Myocyte (in vitro differentiated cells): ENCODE data around the gene ZDHHC5. TPM values are rescaled to one million over a fixed set of nuclear protein-coding genes. Genes with fewer than 3 reads are reported as not detected.
"Not testable (repeated sequence)": the region's sequence is repeated elsewhere in the genome, so short reads cannot be mapped to it uniquely, and the experiment has no call there.

Source experiments
- DNase-seq: peaks from one replicate; pipeline ENCODE4 v3.0.0-alpha.2; 2012; ENCODE audit warnings: low read depth
- microRNA counts: library from miRNA; unstranded; fragments of <30 nt; microRNA quantifications from one replicate; lab custom pipeline; 2016
- microRNA-seq: library from miRNA; unstranded; fragments of <30 nt; microRNA quantifications from one replicate; pipeline ENCODE4, GENCODE V29; 2016
- total RNA-seq: library from RNA; depleted of rRNA; stranded (reverse); fragments of >200 nt; gene quantifications from 2 replicates; pipeline ENCODE4 v1.2.3, GENCODE V29; 2014

Gene ZDHHC5
- total RNA-seq, 1 donor from 2014 or later: 47.4 TPM

GRCh38 chr11:57716726-57717125 is 48.8 kb downstream of the ZDHHC5 start:
- DNase-seq: not testable (repeated sequence)

- no peak for DNase-seq
These were observed 59.3 kb downstream of the ZDHHC5 start for GRCh38 chr11:57727185-57727584.

GRCh38 chr11:57728829-57729228 is 60.9 kb downstream of the ZDHHC5 start:
- no peak for DNase-seq

GRCh38 chr11:57729479-57729878 is 61.6 kb downstream of the ZDHHC5 start:
- DNase-seq: no peak

- no peak for DNase-seq
These were observed 64.7 kb downstream of the ZDHHC5 start for GRCh38 chr11:57732661-57733060.

- DNase-seq: no peak
These were observed 67.8 kb downstream of the ZDHHC5 start for GRCh38 chr11:57735619-57736298.

GRCh38 chr11:57741132-57742086 is 73.5 kb downstream of the ZDHHC5 start, which contains the start of gene SELENOH:
Gene SELENOH, plus strand, starts transcription at chr11:57741491. Its CDS starts 105 bp downstream, at chr11:57741596.
- peak; percentile 98 for DNase-seq

- no peak for DNase-seq
These were observed 74.2 kb downstream of the ZDHHC5 start for GRCh38 chr11:57742087-57742452.

GRCh38 chr11:57744357-57744756 is 76.4 kb downstream of the ZDHHC5 start:
- no peak for DNase-seq

- no peak for DNase-seq
These were observed 77.3 kb downstream of the ZDHHC5 start for GRCh38 chr11:57745206-57745605.

- DNase-seq: no peak
These were observed 79.0 kb downstream of the ZDHHC5 start for GRCh38 chr11:57746920-57747319.

MicroRNAs within 50 kb of the gene (microRNA counts, 767-probe panel; counts per million panel counts)
- 14,742 counts per million, percentile 84 among the panel's probes with 10 or more counts for microRNA hsa-miR-130a-3p (lab: Ali Mortazavi, UCI)

Small RNAs within 50 kb of the gene (microRNA-seq; reads per million reads assigned to microRNA genes)
- gene MIR130A: 10,614 reads per million, percentile 96 among the genes with 10 or more reads in this experiment

Other genes with a start within 250 kb of the ZDHHC5 start
- 21.6 and 21.9 TPM in 2 replicates for gene SLC43A3, start 241.0 kb upstream of the ZDHHC5 start, total RNA-seq
- gene RTN4RL2, start 207.6 kb upstream of the ZDHHC5 start, total RNA-seq: 0.53 and 0.94 TPM in 2 replicates
- 9.1 and 11.0 TPM in 2 replicates for gene SLC43A1, start 152.4 kb upstream of the ZDHHC5 start, total RNA-seq
- 24.0 and 31.2 TPM in 2 replicates for gene TIMM10, start 137.4 kb upstream of the ZDHHC5 start, total RNA-seq
- 0.16 and 0.21 TPM in 2 replicates for gene SMTNL1, start 130.5 kb upstream of the ZDHHC5 start, total RNA-seq
- 31.1 and 36.8 TPM in 2 replicates for gene UBE2L6, start 100.4 kb upstream of the ZDHHC5 start, total RNA-seq
- gene SERPING1, start 70.4 kb upstream of the ZDHHC5 start, total RNA-seq: 4.1 TPM in 2 replicates
- gene YPEL4, start 18.2 kb upstream of the ZDHHC5 start, total RNA-seq: 1.2 and 2.2 TPM in 2 replicates
- 12.3 and 14.3 TPM in 2 replicates for gene CLP1, start 10.4 kb upstream of the ZDHHC5 start, total RNA-seq
- 24.2 and 31.8 TPM in 2 replicates for gene MED19, start 44.1 kb downstream of the ZDHHC5 start, total RNA-seq
- gene TMX2, start 44.5 kb downstream of the ZDHHC5 start, total RNA-seq: 61.8 and 76.4 TPM in 2 replicates
- gene SELENOH, start 73.4 kb downstream of the ZDHHC5 start, total RNA-seq: 162 and 192 TPM in 2 replicates
- not detected in 2 replicates for gene BTBD18, start 83.7 kb downstream of the ZDHHC5 start, total RNA-seq
- 98.3 and 99.4 TPM in 2 replicates for gene CTNND1, start 93.7 kb downstream of the ZDHHC5 start, total RNA-seq